K562 (cell line): ENCODE data around the gene TMEM179. TPM values are rescaled to one million over a fixed set of nuclear protein-coding genes. Genes with fewer than 3 reads are reported as not detected.

Experiments
- ADNP ChIP-seq: fragments of 200-800 bp; sonication (Bioruptor generic); IDR thresholded peaks from 2 replicates; pipeline ENCODE4 v1.6.1; 2016; ENCODE audit warnings: missing genetic modification characterization, missing compliant biosample characterization
- ARHGAP35 ChIP-seq: fragments of 450-650 bp; IDR thresholded peaks from 2 replicates; pipeline ENCODE4 v1.6.1; 2018; ENCODE audit not compliant: partially characterized antibody
- CXXC5 ChIP-seq: fragments of 250-450 bp; sonication (Bioruptor Pico); IDR thresholded peaks from 2 replicates; pipeline ENCODE4 v1.8.0; 2022; ENCODE audit warnings: inconsistent platforms, mild to moderate bottlenecking, moderate library complexity
- EGR1 ChIP-seq: fragments of 450-650 bp; conservative IDR thresholded peaks from 2 replicates; pipeline ENCODE4 v1.6.1; 2017; ENCODE audit warnings: mild to moderate bottlenecking
- FOXK1 ChIP-seq: sonication (generic); formaldehyde crosslinking; IDR thresholded peaks from 2 replicates; pipeline ENCODE4 v1.8.0; 2022; ENCODE audit warnings: missing genetic modification reagents, mild to moderate bottlenecking, borderline replicate concordance
- GABPA ChIP-seq: fragments of 200-800 bp; sonication (Bioruptor generic); conservative IDR thresholded peaks from 2 replicates; pipeline ENCODE4 v1.6.1; 2016; ENCODE audit warnings: low read depth, missing genetic modification characterization, missing compliant biosample characterization
- IFI16 ChIP-seq: fragments of 250-450 bp; sonication (Bioruptor Pico); IDR thresholded peaks from 2 replicates; pipeline ENCODE4 v2.1.2; 2022; ENCODE audit warnings: mild to moderate bottlenecking, inconsistent platforms
- ILK ChIP-seq: fragments of 450-650 bp; IDR thresholded peaks from 2 replicates; pipeline ENCODE4 v1.6.1; 2016; ENCODE audit warnings: missing genetic modification characterization, low read depth, mild to moderate bottlenecking, missing compliant biosample characterization, moderate library complexity, borderline replicate concordance
- PHF21A ChIP-seq: fragments of 450-650 bp; IDR thresholded peaks from 2 replicates; pipeline ENCODE4 v1.6.1; 2017; ENCODE audit warnings: low read depth, borderline replicate concordance
- PHTF2 ChIP-seq: fragments of 250-450 bp; sonication (Bioruptor Pico); IDR thresholded peaks from 2 replicates; pipeline ENCODE4 v1.5.0; 2021; ENCODE audit warnings: mild to moderate bottlenecking
- SMAD2 ChIP-seq: fragments of 150-350 bp; IDR thresholded peaks from 2 replicates; pipeline ENCODE4 v1.6.1; 2014; ENCODE audit warnings: low read depth, mild to moderate bottlenecking, low read length
- TAL1 ChIP-seq: fragments of 450-650 bp; IDR thresholded peaks from 2 replicates; pipeline ENCODE4 v1.6.1; 2016; ENCODE audit warnings: mild to moderate bottlenecking
- ZBTB1 ChIP-seq: sonication (generic); formaldehyde crosslinking; IDR thresholded peaks from 2 replicates; pipeline ENCODE4 v1.8.1; 2023; ENCODE audit warnings: missing genetic modification reagents, low read depth, mild to moderate bottlenecking, borderline replicate concordance
- ZBTB11 ChIP-seq, 3 experiments: fragments of 200-800 bp in 1 of 3; fragments of 250-450 bp in 1 of 3; fragments of 450-650 bp in 1 of 3; sonication (Bioruptor Pico) in 1 of 3; sonication (Bioruptor generic) in 1 of 3; formaldehyde crosslinking in 1 of 3; IDR thresholded peaks; 2 replicates each; pipeline versions ENCODE4 v1.6.1 to v1.8.0; 2016 to 2022; ENCODE audit warnings: mild to moderate bottlenecking in 2 of 3, missing genetic modification characterization in 2 of 3, missing compliant biosample characterization in 1 of 3, moderate library complexity in 1 of 3
- ZFP36 ChIP-seq: fragments of 150-350 bp; IDR thresholded peaks from 2 replicates; pipeline ENCODE4 v1.6.1; 2018; ENCODE audit warnings: low read length, low read depth; ENCODE audit not compliant: partially characterized antibody
- ZNF274 ChIP-seq: IDR thresholded peaks from 2 replicates; pipeline ENCODE4 v1.6.1; 2011; ENCODE audit warnings: low read depth, mild to moderate bottlenecking, low read length, moderate library complexity, borderline replicate concordance
- polyA plus RNA-seq, 8 experiments: library from polyadenylated mRNA; depleted of rRNA in 4 of 8; stranded (reverse) in 5 of 8; unstranded in 3 of 8; fragments of >200 nt; fragmentation: Nextera tagmentation in 2 of 8; fragmentation: Illumina TruSeq in 1 of 8; extraction: Ambion mirVana in 2 of 8; extraction: Trizol in 1 of 8; gene quantifications; 2 replicates each; pipeline versions ENCODE4 v1.2.1 to v1.2.3, GENCODE V29; 2011 to 2014; ENCODE audit warnings: inconsistent platforms in 1 of 8, missing spikeins in 1 of 8
- total RNA-seq, 7 experiments: library from RNA; depleted of rRNA in 6 of 7; stranded (reverse); fragments of >200 nt in 6 of 7; fragmentation: Illumina TruSeq in 2 of 7; extraction: Trizol in 2 of 7; gene quantifications; 2 replicates each; pipeline versions ENCODE4 v1.2.1 to v1.2.3, GENCODE V29; 2011 to 2021; ENCODE audit warnings: low replicate concordance in 1 of 7

TMEM179 gene
- total and polyA plus RNA-seq, 9 of the 15 experiments (the other 6 are each of a cell fraction or from before 2014, with no cell fraction given) = not detected

- TF ChIP-seq PHTF2 (CRISPR knock-in tag) (no peak), ILK (tag) (no peak), CXXC5 (CRISPR knock-in tag) (0 out of 2 replicates have a peak, but pooled peaks have one; percentile 10), PHF21A (no peak), ARHGAP35 (no peak), FOXK1 (CRISPR knock-in tag) (no peak), TAL1 (no peak), ADNP (tag) (no peak), GABPA (tag) (peak; percentile 40), ZBTB1 (CRISPR knock-in tag) (no peak), SMAD2 (no peak), ZNF274 (no peak), EGR1 (0 out of 2 replicates have a peak, but pooled peaks have one; percentile 14), ZFP36 (no peak), ZBTB11 (CRISPR knock-in tag; IDR thresholded peaks at IDR 0.05) (no peak), IFI16 (CRISPR knock-in tag) (no peak)
Observed at GRCh38 chr14:104587641-104588040, 16.9 kb downstream of the TMEM179 start (continued).
